HG03342 (cell line): ENCODE results near the gene HCRT.
"Not testable (repeated sequence)": the region's sequence is repeated elsewhere in the genome, so short reads cannot be mapped to it uniquely, and the experiment has no call there.

Experiments
- ATAC-seq: cut with Tn5 transposase; IDR thresholded peaks from one replicate; pipeline ENCODE4 v1.9.1; 2021; ENCODE audit warnings: mild to moderate bottlenecking, moderate library complexity; ENCODE audit not compliant: unreplicated experiment

The HCRT gene

GRCh38 chr17:42184713-42185620, at the start of gene HCRT:
Gene HCRT, minus strand, starts transcription at chr17:42185452. Its CDS starts 87 bp downstream, at chr17:42185365.
- no peak for ATAC-seq

GRCh38 chr17:42233994-42234393, 48.7 kb upstream of the HCRT start:
- no peak for ATAC-seq

- no peak for ATAC-seq
Measured at GRCh38 chr17:42233156-42233555, 47.9 kb upstream of the HCRT start.

GRCh38 chr17:42230225-42230624, 45.0 kb upstream of the HCRT start:
- no peak for ATAC-seq

GRCh38 chr17:42227849-42228700, 42.8 kb upstream of the HCRT start:
- no peak for ATAC-seq

GRCh38 chr17:42225646-42226045, 40.4 kb upstream of the HCRT start:
- ATAC-seq, result no peak

GRCh38 chr17:42224651-42225050, 39.4 kb upstream of the HCRT start:
- no peak for ATAC-seq

GRCh38 chr17:42221886-42222745, 36.9 kb upstream of the HCRT start:
- no peak for ATAC-seq

GRCh38 chr17:42219280-42219679, 34.0 kb upstream of the HCRT start:
- not testable (repeated sequence) for ATAC-seq

GRCh38 chr17:42214156-42214555, 28.9 kb upstream of the HCRT start:
- no peak for ATAC-seq

GRCh38 chr17:42212382-42212781, 27.1 kb upstream of the HCRT start:
- no peak for ATAC-seq

- ATAC-seq, result not testable (repeated sequence)
Measured at GRCh38 chr17:42211921-42212341, 26.7 kb upstream of the HCRT start.

- ATAC-seq, result no peak
Measured at GRCh38 chr17:42210046-42210445, 24.8 kb upstream of the HCRT start.

- ATAC-seq, result not testable (repeated sequence)
Measured at GRCh38 chr17:42206153-42206612, 20.9 kb upstream of the HCRT start.

- ATAC-seq, result no peak
Measured at GRCh38 chr17:42203354-42203753, 18.1 kb upstream of the HCRT start.

- ATAC-seq, result no peak
Measured at GRCh38 chr17:42202696-42203095, 17.4 kb upstream of the HCRT start.

GRCh38 chr17:42202159-42202558, 16.9 kb upstream of the HCRT start:
- ATAC-seq, result no peak

- ATAC-seq, result no peak
Measured at GRCh38 chr17:42201458-42201772, 16.2 kb upstream of the HCRT start.

- no peak for ATAC-seq
Measured at GRCh38 chr17:42200706-42201457, 15.6 kb upstream of the HCRT start.

GRCh38 chr17:42199416-42200011, 14.3 kb upstream of the HCRT start:
- ATAC-seq, result no peak
